HFF-Myc (cell line): Measurements from ENCODE around the gene ENO4.

ENCODE experiments used
- DNase-seq: peaks from one replicate; pipeline ENCODE4 v3.0.0-alpha.2; 2011; ENCODE audit warnings: low read depth; ENCODE audit errors: extremely low read depth
- H3K4me3 ChIP-seq: replicated peaks from 2 replicates; pipeline ENCODE4 v1.5.1; 2011; ENCODE audit warnings: low read depth, mild to moderate bottlenecking, control low read depth, low read length
- CTCF ChIP-seq: IDR thresholded peaks from 2 replicates; pipeline ENCODE4 v1.5.1; 2012; ENCODE audit warnings: mild to moderate bottlenecking, low read depth, low read length, control low read depth; ENCODE audit errors: missing control alignments

ENO4 gene

GRCh38 chr10:116905845-116906210 is 56.5 kb downstream of the ENO4 start:
- no peak overlapping the region for H3K4me3 ChIP-seq
- no peak for TF ChIP-seq CTCF
- DNase-seq, result no peak

GRCh38 chr10:116907245-116907987 is 58.1 kb downstream of the ENO4 start:
- TF ChIP-seq CTCF, result no peak
- no peak for DNase-seq
- no peak overlapping the region for H3K4me3 ChIP-seq

- TF ChIP-seq CTCF, result no peak
- no peak overlapping the region for H3K4me3 ChIP-seq
- no peak for DNase-seq
Measured at GRCh38 chr10:116909307-116909706, 60.0 kb downstream of the ENO4 start.

- H3K4me3 ChIP-seq, result no peak overlapping the region
- DNase-seq, result no peak
- TF ChIP-seq CTCF, result no peak
Measured at GRCh38 chr10:116910910-116911309, 61.6 kb downstream of the ENO4 start.

GRCh38 chr10:116912162-116912561 is 62.9 kb downstream of the ENO4 start:
- TF ChIP-seq CTCF, result no peak
- no peak for DNase-seq
- no peak overlapping the region for H3K4me3 ChIP-seq

- H3K4me3 ChIP-seq, result no peak overlapping the region
- no peak for DNase-seq
- no peak for TF ChIP-seq CTCF
Measured at GRCh38 chr10:116913695-116914094, 64.4 kb downstream of the ENO4 start.

- no peak for DNase-seq
- no peak for TF ChIP-seq CTCF
- H3K4me3 ChIP-seq, result no peak overlapping the region
Measured at GRCh38 chr10:116915340-116915739, 66.0 kb downstream of the ENO4 start.
